Smooth muscle cell of trachea (primary cell): ENCODE data around the gene IFIH1. TPM values are rescaled to one million over a fixed set of nuclear protein-coding genes. Genes with fewer than 3 reads are reported as not detected.

Source experiments
- total RNA-seq: library from RNA; depleted of rRNA; stranded (reverse); fragments of >200 nt; gene quantifications from 2 replicates; pipeline ENCODE4 v1.2.1, GENCODE V29; 2014

IFIH1 gene
- 8.4 and 11.1 TPM in 2 replicates for total RNA-seq

DNA sequence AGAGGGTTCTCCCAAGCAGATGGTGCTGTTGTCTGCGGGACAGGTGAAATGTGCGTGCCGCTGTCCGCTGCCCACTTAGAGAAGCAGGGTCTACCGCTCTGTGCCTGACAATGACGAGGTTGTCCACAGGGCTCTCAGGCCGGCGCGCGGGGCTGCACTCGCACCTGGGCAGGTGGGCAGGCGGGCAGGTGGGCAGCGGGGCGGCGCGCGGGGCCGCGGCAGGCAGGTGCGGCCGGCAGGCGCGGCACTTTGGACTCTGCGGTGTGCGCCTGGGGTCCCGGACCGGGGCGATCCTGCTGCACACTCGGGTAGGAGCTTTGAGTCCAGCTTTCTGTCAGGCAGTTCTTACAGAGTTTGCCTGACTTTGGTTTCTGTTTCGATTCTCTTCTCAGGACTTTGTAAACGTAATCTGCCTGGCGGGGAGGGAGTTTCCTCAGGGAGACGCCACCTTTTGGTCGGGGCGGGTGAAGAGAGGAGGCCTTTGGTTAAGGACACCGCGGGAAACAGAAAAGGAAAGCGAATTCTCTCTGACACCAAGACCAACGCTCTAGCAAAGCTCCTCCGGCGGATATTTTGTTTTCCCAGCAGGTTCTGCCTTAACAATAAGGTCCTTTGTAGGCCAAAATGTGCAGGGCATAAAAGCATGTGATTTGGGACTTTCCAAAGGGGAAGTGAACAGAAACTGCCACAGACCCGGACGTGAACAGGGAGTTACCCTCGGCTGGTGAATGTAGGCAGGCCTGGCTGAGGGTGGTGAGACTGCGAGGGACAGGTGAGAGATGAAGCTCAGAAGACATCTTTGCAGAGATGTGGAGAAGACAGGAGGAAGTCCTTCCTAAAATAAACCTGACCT is at the start of gene IFIH1:
Gene IFIH1, minus strand, starts transcription at position 357 of the 853 bp plus-strand sequence. CDS start 377 bp downstream, outside the sequence.

DNA sequence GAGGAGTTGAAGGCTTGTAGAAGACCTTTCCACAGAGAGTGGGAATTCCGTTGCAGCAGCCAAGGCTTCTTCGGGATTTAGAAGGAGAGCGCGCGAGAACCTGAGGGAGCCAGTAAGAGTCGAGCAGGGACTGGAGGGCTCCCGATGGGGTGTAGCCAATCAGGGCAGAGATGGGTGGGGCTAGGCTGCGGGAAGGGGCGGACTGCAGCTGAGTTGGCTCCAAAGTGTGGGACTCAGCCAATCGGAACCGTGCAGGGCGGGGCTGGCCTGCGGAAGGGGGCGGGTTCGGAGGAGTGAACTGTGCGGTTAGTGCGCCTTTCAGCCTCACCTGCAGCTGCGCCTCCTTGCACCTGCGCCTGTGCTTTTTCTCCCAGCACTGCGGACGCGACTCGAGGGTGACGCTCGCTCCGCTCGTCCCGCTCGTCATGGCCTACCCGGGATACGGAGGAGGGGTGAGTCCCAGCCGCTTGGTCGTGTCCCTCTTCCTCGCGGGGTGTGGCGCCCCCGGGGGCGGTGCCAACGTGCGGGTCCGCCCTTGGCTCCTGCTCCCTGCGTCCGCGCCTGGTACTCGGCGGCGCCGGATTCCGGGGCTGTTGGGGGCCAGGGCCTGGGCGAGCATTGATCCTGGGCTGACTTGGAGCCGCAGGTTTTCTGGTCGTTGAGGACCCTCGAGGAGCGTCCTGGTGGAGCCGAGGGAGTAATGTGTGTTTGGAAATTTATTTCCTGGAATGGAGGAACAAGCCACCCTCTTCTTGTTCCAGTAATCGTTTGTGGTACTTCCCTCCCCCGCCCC is 25.5 kb upstream of the IFIH1 start, which contains the start of gene GCA:
Gene GCA, plus strand, starts transcription at position 309 of the 793 bp plus-strand sequence. Its CDS starts 117 bp downstream, at position 426.

DNA sequence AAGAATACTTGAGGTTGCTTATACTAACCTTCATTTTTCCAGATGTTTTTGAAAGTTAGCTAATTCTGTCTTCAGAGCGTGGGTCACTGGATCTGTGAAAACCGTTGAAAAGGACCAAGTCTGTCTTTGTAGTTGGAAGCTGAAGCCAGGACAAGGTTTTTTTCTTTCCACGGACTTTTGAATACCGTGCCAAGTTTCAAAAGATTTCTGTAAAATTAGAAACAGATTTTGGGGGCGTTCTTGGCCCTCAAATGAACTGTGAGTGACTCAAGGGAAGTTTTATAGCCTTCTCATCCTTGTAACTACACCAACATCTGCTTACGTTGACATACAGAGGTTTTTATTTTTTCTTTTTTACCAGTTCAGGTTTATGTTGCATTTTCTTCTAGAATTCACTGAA is 75.2 kb downstream of the IFIH1 start, which contains the start of gene FAP:
Gene FAP, minus strand, starts transcription at position 152 of the 400 bp plus-strand sequence. Its CDS starts 118 bp downstream, at position 34.

Other genes starting within 250 kb of the IFIH1 start
- 81.4 and 163 TPM in 2 replicates for gene DPP4, start 244.5 kb downstream of the IFIH1 start, total RNA-seq
- not detected in 2 replicates for gene GCG, start 166.4 kb downstream of the IFIH1 start, total RNA-seq
- 112 and 143 TPM in 2 replicates for gene FAP, start 75.2 kb downstream of the IFIH1 start, total RNA-seq
- 3.8 and 7.6 TPM in 2 replicates for gene GCA, start 25.4 kb upstream of the IFIH1 start, total RNA-seq